ENCODE measurements around the gene AP1S1. TPM values are rescaled to one million over a fixed set of nuclear protein-coding genes. Genes with fewer than 3 reads are reported as not detected.

The AP1S1 gene
- total RNA-seq, 1 donor from 2014 or later = 155 TPM

GRCh38 chr7:101185258-101185839, 31.1 kb downstream of the AP1S1 start:
- TF ChIP-seq CTCF (IDR thresholded peaks at IDR 0.05; ENCODE audit: insufficient read depth, low read length, poor library complexity, severe bottlenecking) = no peak
- H3K27me3 ChIP-seq (ENCODE audit: control insufficient read depth, insufficient read depth, low read length) = peaks cover 6% of the 10 kb centered on the region
- no peak overlapping the region for H3K4me3 ChIP-seq (ENCODE audit: low read depth, low read length)
- DNase-seq (ENCODE audit: low read depth) = no peak
- H3K36me3 ChIP-seq (ENCODE audit: control insufficient read depth, insufficient read depth, low read length) = no peaks in the 10 kb centered on the region

- no peak for TF ChIP-seq CTCF (IDR thresholded peaks at IDR 0.05; ENCODE audit: insufficient read depth, low read length, poor library complexity, severe bottlenecking)
- no peaks in the 10 kb centered on the region for H3K27me3 ChIP-seq (ENCODE audit: control insufficient read depth, insufficient read depth, low read length)
- H3K4me3 ChIP-seq (ENCODE audit: low read depth, low read length) = no peak overlapping the region
- no peak for DNase-seq (ENCODE audit: low read depth)
- no peaks in the 10 kb centered on the region for H3K36me3 ChIP-seq (ENCODE audit: control insufficient read depth, insufficient read depth, low read length)
Measured at GRCh38 chr7:101186194-101186593, 31.9 kb downstream of the AP1S1 start.

GRCh38 chr7:101186844-101187428, 32.7 kb downstream of the AP1S1 start:
- TF ChIP-seq CTCF (IDR thresholded peaks at IDR 0.05; ENCODE audit: insufficient read depth, low read length, poor library complexity, severe bottlenecking) = no peak
- no peaks in the 10 kb centered on the region for H3K36me3 ChIP-seq (ENCODE audit: control insufficient read depth, insufficient read depth, low read length)
- no peak overlapping the region for H3K4me3 ChIP-seq (ENCODE audit: low read depth, low read length)
- DNase-seq (ENCODE audit: low read depth) = no peak
- H3K27me3 ChIP-seq (ENCODE audit: control insufficient read depth, insufficient read depth, low read length) = no peaks in the 10 kb centered on the region

- TF ChIP-seq CTCF (IDR thresholded peaks at IDR 0.05; ENCODE audit: insufficient read depth, low read length, poor library complexity, severe bottlenecking) = no peak
- Histone ChIP-seq H3K36me3 (ENCODE audit: control insufficient read depth, insufficient read depth, low read length) (no peaks in the 10 kb centered on the region), H3K4me3 (ENCODE audit: low read depth, low read length) (no peak overlapping the region), H3K27me3 (ENCODE audit: control insufficient read depth, insufficient read depth, low read length) (no peaks in the 10 kb centered on the region)
- DNase-seq (ENCODE audit: low read depth) = no peak
Measured at GRCh38 chr7:101189109-101189508, 34.8 kb downstream of the AP1S1 start.

- no peaks in the 10 kb centered on the region for H3K36me3 ChIP-seq (ENCODE audit: control insufficient read depth, insufficient read depth, low read length)
- H3K27me3 ChIP-seq (ENCODE audit: control insufficient read depth, insufficient read depth, low read length) = peaks cover 14% of the 10 kb centered on the region
- H3K4me3 ChIP-seq (ENCODE audit: low read depth, low read length) = no peak overlapping the region
- TF ChIP-seq CTCF (IDR thresholded peaks at IDR 0.05; ENCODE audit: insufficient read depth, low read length, poor library complexity, severe bottlenecking) = no peak
- DNase-seq (ENCODE audit: low read depth) = no peak
Measured at GRCh38 chr7:101195884-101196283, 41.6 kb downstream of the AP1S1 start.

- Histone ChIP-seq H3K36me3 (ENCODE audit: control insufficient read depth, insufficient read depth, low read length) (no peaks in the 10 kb centered on the region), H3K27me3 (ENCODE audit: control insufficient read depth, insufficient read depth, low read length) (peaks cover 34% of the 10 kb centered on the region), H3K4me3 (ENCODE audit: low read depth, low read length) (no peak overlapping the region)
- TF ChIP-seq CTCF (IDR thresholded peaks at IDR 0.05; ENCODE audit: insufficient read depth, low read length, poor library complexity, severe bottlenecking) = no peak
- DNase-seq (ENCODE audit: low read depth) = no peak
Measured at GRCh38 chr7:101197991-101198390, 43.7 kb downstream of the AP1S1 start.
